Karpas-422 (cell line): ENCODE results near the gene CFAP161. TPM values are rescaled to one million over a fixed set of nuclear protein-coding genes. Genes with fewer than 3 reads are reported as not detected.

ENCODE experiments used
- DNase-seq: peaks from one replicate; pipeline ENCODE4 v3.0.0-alpha.2; 2015
- H2AFZ ChIP-seq: fragments of 200-600 bp; sonication (generic); 2 replicates; pipeline ENCODE4 v1.6.1; 2014; ENCODE audit warnings: antibody characterized with exemption, low read length, mixed read lengths
- H3K27ac ChIP-seq: fragments of 200-600 bp; sonication (generic); 2 replicates; pipeline ENCODE4 v1.5.1; 2014; ENCODE audit warnings: mild to moderate bottlenecking, low read length, moderate library complexity
- H3K27me3 ChIP-seq: fragments of 200-600 bp; sonication (generic); 2 replicates; pipeline ENCODE4 v1.6.1; 2014; ENCODE audit warnings: low read length, mixed read lengths
- H3K36me3 ChIP-seq: fragments of 200-600 bp; sonication (generic); 2 replicates; pipeline ENCODE4 v1.6.1; 2014; ENCODE audit warnings: low read length, mixed read lengths; ENCODE audit not compliant: insufficient read depth
- H3K4me1 ChIP-seq: fragments of 200-600 bp; sonication (generic); 2 replicates; pipeline ENCODE4 v1.6.1; 2014; ENCODE audit warnings: mild to moderate bottlenecking, low read length, mixed read lengths
- H3K4me2 ChIP-seq: fragments of 200-600 bp; sonication (generic); 2 replicates; pipeline ENCODE4 v1.6.1; 2014; ENCODE audit warnings: low read length, low read depth, mild to moderate bottlenecking; ENCODE audit not compliant: poor library complexity, severe bottlenecking
- H3K4me3 ChIP-seq: fragments of 200-600 bp; sonication (generic); 2 replicates; pipeline ENCODE4 v1.5.1; 2014; ENCODE audit warnings: mild to moderate bottlenecking, antibody characterized with exemption, low read length, mixed read lengths
- H3K79me2 ChIP-seq: fragments of 200-600 bp; sonication (generic); 2 replicates; pipeline ENCODE4 v1.6.1; 2014; ENCODE audit warnings: mild to moderate bottlenecking, low read length, mixed read lengths
- H3K9ac ChIP-seq: fragments of 200-600 bp; sonication (generic); 2 replicates; pipeline ENCODE4 v1.6.0; 2014; ENCODE audit warnings: low read length
- H3K9me2 ChIP-seq: fragments of 200-600 bp; sonication (generic), shearing (Covaris generic); replicated peaks from 2 replicates; pipeline ENCODE4 v1.6.0; 2014; ENCODE audit warnings: mild to moderate bottlenecking, low read length, moderate library complexity; ENCODE audit not compliant: insufficient read depth
- H3K9me3 ChIP-seq: fragments of 300-700, 200-600 bp; sonication (generic); 2 replicates; pipeline ENCODE4 v1.6.1; 2014; ENCODE audit warnings: low read length, mixed read lengths
- H4K20me1 ChIP-seq: fragments of 200-600 bp; sonication (generic); 2 replicates; pipeline ENCODE4 v1.6.1; 2014; ENCODE audit warnings: mild to moderate bottlenecking, antibody characterized with exemption, low read length, low read depth; ENCODE audit not compliant: insufficient read depth
- total RNA-seq: library from RNA; depleted of rRNA; stranded (reverse); fragments of >200 nt; shearing (Covaris generic); gene quantifications from 2 replicates; pipeline ENCODE4 v1.2.3, GENCODE V29; 2014; ENCODE audit warnings: low replicate concordance

Gene CFAP161
- total RNA-seq, 1 experiment from 2014 or later = 0.11 TPM

DNA sequence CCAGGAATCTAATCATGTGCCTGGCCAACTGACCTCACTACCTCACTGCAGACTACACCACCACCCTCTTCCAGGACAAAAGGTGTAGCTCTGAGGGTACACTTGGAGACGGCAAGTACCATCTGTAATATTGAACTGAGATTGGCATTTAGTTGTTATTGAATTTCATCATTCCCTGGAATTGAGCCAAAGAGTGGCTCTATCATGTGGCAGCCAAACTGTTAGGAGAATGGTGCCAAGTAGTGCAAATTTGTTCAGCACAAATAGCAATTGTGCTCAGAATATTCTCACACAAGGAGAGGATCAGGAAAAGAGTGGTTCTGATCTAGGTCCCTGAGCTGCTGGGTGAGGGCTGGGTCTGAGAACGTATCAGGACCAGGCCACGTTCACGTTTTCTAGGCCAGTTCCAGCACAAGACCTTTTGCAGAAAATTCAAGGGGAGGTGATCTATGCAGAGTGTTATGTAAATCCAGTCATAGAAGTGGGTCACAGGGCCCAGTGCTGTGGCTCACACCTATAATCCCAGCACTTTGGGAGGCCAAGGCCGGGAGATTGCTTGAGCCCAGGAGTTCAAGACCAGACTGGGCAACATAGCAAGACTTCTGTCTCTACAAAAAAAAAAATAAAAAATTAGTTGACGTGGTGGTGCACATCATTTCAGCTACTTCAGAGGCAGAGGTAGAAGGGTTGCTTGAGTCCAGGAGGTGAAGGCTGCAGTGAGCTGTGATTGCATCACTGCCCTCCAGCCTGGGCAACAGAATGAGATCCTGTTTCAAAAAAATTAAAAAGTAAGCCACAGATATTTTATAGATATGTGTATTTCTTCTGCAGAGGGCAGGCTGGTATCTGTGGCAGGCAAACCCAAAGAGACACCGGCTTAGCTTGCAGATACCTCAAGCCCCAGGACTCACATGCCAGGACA lies 31.9 kb upstream of the CFAP161 start:
- no peak overlapping the region for H3K4me2 ChIP-seq
- no peaks in the 10 kb centered on the region for H3K9me2 ChIP-seq
- no peaks in the 10 kb centered on the region for H3K79me2 ChIP-seq
- no peak overlapping the region for H3K4me3 ChIP-seq
- no peaks in the 10 kb centered on the region for H3K9me3 ChIP-seq
- no peaks in the 10 kb centered on the region for H4K20me1 ChIP-seq
- no peak overlapping the region for H3K27ac ChIP-seq
- no peak for DNase-seq
- H3K9ac ChIP-seq = no peak overlapping the region
- no peak overlapping the region for H2AFZ ChIP-seq
- no peaks in the 10 kb centered on the region for H3K36me3 ChIP-seq
- no peaks in the 10 kb centered on the region for H3K27me3 ChIP-seq
- no peaks in the 10 kb centered on the region for H3K4me1 ChIP-seq

GRCh38 chr15:81103857-81104256 lies 30.2 kb upstream of the CFAP161 start:
- no peaks in the 10 kb centered on the region for H3K4me1 ChIP-seq
- H3K27me3 ChIP-seq = no peaks in the 10 kb centered on the region
- no peak overlapping the region for H2AFZ ChIP-seq
- no peak overlapping the region for H3K4me2 ChIP-seq
- H3K9ac ChIP-seq = no peak overlapping the region
- no peaks in the 10 kb centered on the region for H4K20me1 ChIP-seq
- no peaks in the 10 kb centered on the region for H3K9me3 ChIP-seq
- no peaks in the 10 kb centered on the region for H3K79me2 ChIP-seq
- H3K4me3 ChIP-seq = no peak overlapping the region
- H3K36me3 ChIP-seq = no peaks in the 10 kb centered on the region
- H3K27ac ChIP-seq = no peak overlapping the region
- H3K9me2 ChIP-seq = no peaks in the 10 kb centered on the region
- no peak for DNase-seq

DNA sequence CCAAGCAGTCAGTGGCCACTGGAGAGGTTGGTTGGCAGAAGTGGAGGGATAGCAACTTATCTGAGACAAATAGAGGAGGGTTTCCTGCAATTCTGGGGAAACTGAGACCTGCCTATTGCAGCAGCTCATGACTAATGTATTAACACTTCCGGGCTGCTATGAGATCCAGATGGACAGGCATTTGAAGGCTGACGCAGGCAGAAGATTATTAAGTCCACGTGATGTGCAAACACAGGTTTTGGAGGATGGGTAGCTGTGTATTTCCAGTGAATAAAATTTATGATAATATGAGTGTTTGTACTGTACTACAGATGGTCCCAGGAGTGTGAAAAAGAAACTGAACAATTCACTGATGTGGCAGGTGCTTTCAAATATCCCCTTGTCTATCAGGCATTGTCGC lies 28.5 kb upstream of the CFAP161 start:
- no peaks in the 10 kb centered on the region for H3K27me3 ChIP-seq
- no peak overlapping the region for H3K27ac ChIP-seq
- H3K4me2 ChIP-seq = no peak overlapping the region
- no peaks in the 10 kb centered on the region for H4K20me1 ChIP-seq
- no peak for DNase-seq
- no peaks in the 10 kb centered on the region for H3K79me2 ChIP-seq
- H2AFZ ChIP-seq = no peak overlapping the region
- no peak overlapping the region for H3K4me3 ChIP-seq
- no peaks in the 10 kb centered on the region for H3K4me1 ChIP-seq
- H3K9ac ChIP-seq = no peak overlapping the region
- no peaks in the 10 kb centered on the region for H3K36me3 ChIP-seq
- no peaks in the 10 kb centered on the region for H3K9me2 ChIP-seq
- no peaks in the 10 kb centered on the region for H3K9me3 ChIP-seq

DNA sequence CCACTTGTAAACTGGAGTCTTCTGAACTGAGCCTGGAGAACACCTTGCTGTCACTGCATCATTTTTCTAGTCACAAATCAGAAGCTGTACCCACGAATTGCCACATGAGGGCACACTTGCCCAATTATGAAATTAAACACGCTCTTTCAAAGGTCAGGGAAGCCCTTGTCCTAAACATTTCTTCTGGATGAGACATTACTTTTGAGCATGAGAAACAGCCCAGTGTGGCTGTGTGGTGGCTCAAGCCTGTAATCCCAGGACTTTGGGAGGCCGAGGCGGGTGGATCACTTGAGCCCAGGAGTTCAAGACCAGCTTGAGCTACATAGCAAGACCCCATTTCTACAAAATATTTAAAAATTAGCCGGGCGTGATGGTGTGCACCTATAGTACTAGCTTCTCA lies 27.5 kb upstream of the CFAP161 start:
- Histone ChIP-seq H2AFZ (no peak overlapping the region), H3K27me3 (no peaks in the 10 kb centered on the region), H3K4me2 (no peak overlapping the region), H3K4me3 (no peak overlapping the region), H3K36me3 (no peaks in the 10 kb centered on the region), H3K9me2 (no peaks in the 10 kb centered on the region), H3K9me3 (no peaks in the 10 kb centered on the region), H4K20me1 (no peaks in the 10 kb centered on the region), H3K27ac (no peak overlapping the region), H3K9ac (no peak overlapping the region), H3K79me2 (no peaks in the 10 kb centered on the region), H3K4me1 (no peaks in the 10 kb centered on the region)
- peak; percentile 77 for DNase-seq

- Histone ChIP-seq H2AFZ (no peak overlapping the region), H3K9me3 (no peaks in the 10 kb centered on the region), H3K4me2 (no peak overlapping the region), H3K9me2 (no peaks in the 10 kb centered on the region), H3K4me1 (no peaks in the 10 kb centered on the region), H3K27me3 (no peaks in the 10 kb centered on the region), H3K79me2 (no peaks in the 10 kb centered on the region), H4K20me1 (no peaks in the 10 kb centered on the region), H3K9ac (no peak overlapping the region), H3K36me3 (no peaks in the 10 kb centered on the region), H3K4me3 (no peak overlapping the region), H3K27ac (no peak overlapping the region)
- no peak for DNase-seq
Observed at GRCh38 chr15:81107889-81108288, 26.2 kb upstream of the CFAP161 start.

DNA sequence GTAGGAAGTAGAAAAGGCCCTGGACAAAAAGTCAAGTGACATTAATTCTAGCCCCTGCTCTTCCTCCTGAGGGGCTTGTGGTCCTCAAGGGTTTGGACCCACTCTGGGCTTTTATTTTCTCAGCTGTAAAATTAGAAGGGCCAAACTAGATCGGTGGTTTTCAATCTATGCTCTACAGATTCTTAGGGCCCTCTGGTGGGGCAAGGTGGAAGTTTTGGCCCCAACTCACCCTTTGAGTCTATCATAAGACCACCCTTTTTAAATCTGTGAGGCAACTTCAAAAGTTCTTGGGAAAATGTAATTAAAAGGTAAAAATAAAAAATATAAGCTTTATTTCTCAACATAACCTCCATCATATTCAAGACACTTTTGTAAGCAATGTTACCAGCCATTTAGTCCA lies 25.6 kb upstream of the CFAP161 start:
- no peak overlapping the region for H3K9ac ChIP-seq
- H2AFZ ChIP-seq = no peak overlapping the region
- H3K4me1 ChIP-seq = no peaks in the 10 kb centered on the region
- no peaks in the 10 kb centered on the region for H3K36me3 ChIP-seq
- DNase-seq = peak; percentile 62
- H3K4me2 ChIP-seq = no peak overlapping the region
- H3K9me2 ChIP-seq = no peaks in the 10 kb centered on the region
- no peak overlapping the region for H3K4me3 ChIP-seq
- no peaks in the 10 kb centered on the region for H3K9me3 ChIP-seq
- no peaks in the 10 kb centered on the region for H3K79me2 ChIP-seq
- H3K27me3 ChIP-seq = no peaks in the 10 kb centered on the region
- H3K27ac ChIP-seq = no peak overlapping the region
- no peaks in the 10 kb centered on the region for H4K20me1 ChIP-seq

DNA sequence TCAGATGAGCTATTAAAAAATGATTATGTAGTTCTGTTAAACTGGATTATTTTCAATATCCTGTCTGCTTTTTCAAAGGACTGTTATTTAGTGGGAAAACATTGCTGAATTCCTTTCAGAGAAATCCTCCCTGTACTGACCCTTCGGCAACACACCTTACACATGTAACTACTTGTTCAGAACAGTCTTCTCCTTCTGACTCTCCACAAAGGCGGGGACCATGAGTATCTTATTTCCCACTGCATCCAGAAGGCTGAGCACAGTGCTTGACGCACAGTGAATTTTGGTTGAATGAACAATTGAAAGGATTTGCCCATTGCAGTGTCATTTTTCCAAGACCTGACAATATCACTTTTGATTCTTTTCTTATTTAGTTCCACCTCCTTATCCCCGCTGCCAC lies 23.1 kb upstream of the CFAP161 start:
- H3K36me3 ChIP-seq = no peaks in the 10 kb centered on the region
- H3K79me2 ChIP-seq = no peaks in the 10 kb centered on the region
- no peaks in the 10 kb centered on the region for H3K27me3 ChIP-seq
- no peak overlapping the region for H2AFZ ChIP-seq
- H3K4me2 ChIP-seq = no peak overlapping the region
- no peaks in the 10 kb centered on the region for H3K9me3 ChIP-seq
- DNase-seq = no peak
- H4K20me1 ChIP-seq = no peaks in the 10 kb centered on the region
- no peaks in the 10 kb centered on the region for H3K4me1 ChIP-seq
- H3K27ac ChIP-seq = no peak overlapping the region
- H3K4me3 ChIP-seq = no peak overlapping the region
- H3K9me2 ChIP-seq = no peaks in the 10 kb centered on the region
- H3K9ac ChIP-seq = no peak overlapping the region

DNA sequence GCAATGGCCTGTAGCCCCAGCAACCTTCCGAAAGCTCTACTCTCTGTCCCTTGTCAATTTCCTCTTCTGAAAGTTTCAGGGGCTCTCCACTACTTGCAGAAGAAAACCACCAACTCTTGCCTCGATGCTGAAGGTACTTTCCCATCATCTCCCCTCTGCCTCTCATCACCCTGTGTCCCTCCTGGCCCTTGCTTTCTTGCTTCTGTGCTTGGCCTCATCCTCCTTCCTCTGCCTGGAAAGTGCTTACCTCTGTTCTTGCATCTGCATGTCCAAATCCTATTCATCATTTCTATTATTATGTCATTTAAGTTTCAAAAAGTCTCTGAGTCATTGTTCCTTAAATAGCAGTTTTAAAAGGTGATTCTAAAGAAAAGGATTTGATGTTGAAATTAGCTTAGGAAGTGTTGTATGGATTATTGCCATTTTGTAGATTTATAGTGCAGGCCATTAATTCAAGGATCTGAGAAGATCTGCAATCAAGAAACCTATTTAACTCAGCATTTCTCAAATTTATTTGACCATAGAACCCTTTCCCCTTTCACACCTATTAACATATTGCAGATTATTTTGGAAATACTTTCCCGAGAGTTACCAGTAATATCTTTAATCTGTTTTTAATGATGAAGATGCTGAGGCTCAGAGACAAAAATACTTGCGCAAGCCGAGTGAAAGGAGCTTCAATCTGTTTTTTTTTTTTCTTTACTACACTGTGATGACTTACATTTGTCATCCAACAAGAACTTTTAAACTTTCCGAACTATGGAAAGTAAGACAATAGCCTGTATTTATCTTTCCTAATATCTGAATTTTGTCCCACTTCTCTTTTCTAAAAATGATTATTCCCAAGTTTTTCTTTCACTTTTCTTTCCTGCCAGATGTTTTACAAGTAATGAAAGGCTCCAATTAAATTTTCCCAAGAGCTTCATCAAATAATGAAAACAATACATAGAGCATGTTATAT lies 22.3 kb upstream of the CFAP161 start:
- Histone ChIP-seq H3K36me3 (no peaks in the 10 kb centered on the region), H4K20me1 (no peaks in the 10 kb centered on the region), H3K9ac (no peak overlapping the region), H2AFZ (no peak overlapping the region), H3K4me2 (no peak overlapping the region), H3K4me3 (no peak overlapping the region), H3K4me1 (no peaks in the 10 kb centered on the region), H3K27ac (no peak overlapping the region), H3K79me2 (no peaks in the 10 kb centered on the region), H3K27me3 (no peaks in the 10 kb centered on the region), H3K9me3 (no peaks in the 10 kb centered on the region), H3K9me2 (no peaks in the 10 kb centered on the region)
- DNase-seq = no peak
